HepG2 (cell line): ENCODE measurements around the gene CCDC170. TPM values are rescaled to one million over a fixed set of nuclear protein-coding genes. Genes with fewer than 3 reads are reported as not detected.

Source experiments
- CCDC6 ChIP-seq: sonication (generic); formaldehyde crosslinking; IDR thresholded peaks from 2 replicates; pipeline ENCODE4 v1.8.1; 2022; ENCODE audit warnings: mild to moderate bottlenecking, missing genetic modification reagents, moderate library complexity
- CENPT ChIP-seq: sonication (generic); formaldehyde crosslinking; IDR thresholded peaks from 2 replicates; pipeline ENCODE4 v1.8.0; 2022; ENCODE audit warnings: low read depth, mild to moderate bottlenecking, moderate library complexity, missing genetic modification reagents
- FOXA3 ChIP-seq: IDR thresholded peaks from 2 replicates; pipeline ENCODE4 v1.6.1; 2016; ENCODE audit warnings: missing genetic modification reagents, missing compliant biosample characterization
- KDM1A ChIP-seq: IDR thresholded peaks from 2 replicates; pipeline ENCODE4 v1.6.1; 2016; ENCODE audit warnings: missing compliant biosample characterization
- MXD4 ChIP-seq: IDR thresholded peaks from 2 replicates; pipeline ENCODE4 v1.6.1; 2016; ENCODE audit warnings: mild to moderate bottlenecking, missing biosample characterization, missing genetic modification reagents
- NAIF1 ChIP-seq: sonication (generic); formaldehyde crosslinking; IDR thresholded peaks from 2 replicates; pipeline ENCODE4 v1.5.0; 2020; ENCODE audit warnings: mild to moderate bottlenecking, missing genetic modification reagents, borderline replicate concordance
- THAP11 ChIP-seq: IDR thresholded peaks from 2 replicates; pipeline ENCODE4 v1.6.1; 2016; ENCODE audit warnings: missing biosample characterization, missing genetic modification reagents
- U2AF1 ChIP-seq: fragments of 200-400 bp; formaldehyde crosslinking; optimal IDR thresholded peaks from 2 replicates; pipeline ENCODE3; 2017; ENCODE audit warnings: mild to moderate bottlenecking, low read depth, low read length
- ZFY ChIP-seq: sonication (generic); formaldehyde crosslinking; IDR thresholded peaks from 2 replicates; pipeline ENCODE4 v1.4.0; 2020; ENCODE audit warnings: missing genetic modification reagents
- ZMYM4 ChIP-seq: sonication (generic); formaldehyde crosslinking; IDR thresholded peaks from 2 replicates; pipeline ENCODE4 v1.8.1; 2023; ENCODE audit warnings: mild to moderate bottlenecking, missing genetic modification reagents
- ZNF205 ChIP-seq: IDR thresholded peaks from 2 replicates; pipeline ENCODE4 v1.6.1; 2018; ENCODE audit warnings: missing biosample characterization, missing genetic modification reagents
- ZNF234 ChIP-seq: sonication (generic); formaldehyde crosslinking; conservative IDR thresholded peaks from 2 replicates; pipeline ENCODE4 v1.5.1; 2020; ENCODE audit warnings: mild to moderate bottlenecking, missing genetic modification reagents
- ZNF274 ChIP-seq: sonication (generic); formaldehyde crosslinking; IDR thresholded peaks from 2 replicates; pipeline ENCODE4 v1.5.1; 2020; ENCODE audit warnings: mild to moderate bottlenecking, missing genetic modification reagents
- ZNF496 ChIP-seq: sonication (generic); formaldehyde crosslinking; IDR thresholded peaks from 2 replicates; pipeline ENCODE4 v1.8.1; 2023; ENCODE audit warnings: mild to moderate bottlenecking, moderate library complexity, missing genetic modification reagents; ENCODE audit not compliant: insufficient replicate concordance
- ZNF616 ChIP-seq: sonication (generic); formaldehyde crosslinking; IDR thresholded peaks from 2 replicates; pipeline ENCODE4 v1.5.0; 2020; ENCODE audit warnings: low read depth, mild to moderate bottlenecking, missing genetic modification reagents
- ZNF678 ChIP-seq: sonication (generic); formaldehyde crosslinking; IDR thresholded peaks from 2 replicates; pipeline ENCODE4 v1.4.0; 2020; ENCODE audit warnings: mild to moderate bottlenecking, missing genetic modification reagents
- ZNF839 ChIP-seq: sonication (generic); formaldehyde crosslinking; IDR thresholded peaks from 2 replicates; pipeline ENCODE4 v1.4.0; 2020; ENCODE audit warnings: missing genetic modification reagents, mild to moderate bottlenecking, borderline replicate concordance
- polyA plus RNA-seq, 8 experiments: library from polyadenylated mRNA; depleted of rRNA in 3 of 8; stranded (reverse) in 7 of 8; unstranded in 1 of 8; fragments of >200 nt; fragmentation: Illumina TruSeq in 4 of 8; extraction: Trizol in 4 of 8; gene quantifications; 2 replicates each; pipeline versions ENCODE4 v1.2.1 to v1.2.3, GENCODE V29; 2011 to 2016; ENCODE audit warnings: low read depth in 4 of 8, missing spikeins in 1 of 8, mixed read lengths in 1 of 8; ENCODE audit not compliant: insufficient read depth in 1 of 8
- total RNA-seq, 5 experiments: library from RNA; depleted of rRNA; stranded (reverse); fragments of >200 nt; fragmentation: Illumina TruSeq; extraction: Trizol; gene quantifications; 2 replicates each; pipeline ENCODE4 v1.2.3, GENCODE V29; 2016; ENCODE audit warnings: low read depth in 1 of 5
- TF ChIP-seq, protein P1 (sequence below): sonication (generic); formaldehyde crosslinking; IDR thresholded peaks from 2 replicates; pipeline ENCODE4 v1.4.0; 2020; ENCODE audit warnings: missing genetic modification reagents
- TF ChIP-seq, protein P2 (sequence below): sonication (generic); formaldehyde crosslinking; IDR thresholded peaks from 2 replicates; pipeline ENCODE4 v1.8.1; 2023; ENCODE audit warnings: mild to moderate bottlenecking, moderate library complexity, missing genetic modification reagents
- TF ChIP-seq, protein P3 (sequence below): sonication (generic); formaldehyde crosslinking; IDR thresholded peaks from 2 replicates; pipeline ENCODE4 v1.4.0; 2020; ENCODE audit warnings: missing genetic modification reagents
- TF ChIP-seq, protein P4 (sequence below): IDR thresholded peaks from 2 replicates; pipeline ENCODE4 v1.4.0; 2020; ENCODE audit warnings: mild to moderate bottlenecking, missing genetic modification reagents
- TF ChIP-seq, protein P5 (sequence below): IDR thresholded peaks from 2 replicates; pipeline ENCODE4 v1.6.1; 2016; ENCODE audit warnings: low read depth
- TF ChIP-seq, protein P6 (sequence below): IDR thresholded peaks from 2 replicates; pipeline ENCODE4 v1.6.1; 2012; ENCODE audit warnings: inconsistent platforms

CCDC170 gene
- total and polyA plus RNA-seq, 2 of the 13 experiments (the other 11 are each of a cell fraction or from before 2014, with no cell fraction given): 0.90 to 5.1 TPM

DNA sequence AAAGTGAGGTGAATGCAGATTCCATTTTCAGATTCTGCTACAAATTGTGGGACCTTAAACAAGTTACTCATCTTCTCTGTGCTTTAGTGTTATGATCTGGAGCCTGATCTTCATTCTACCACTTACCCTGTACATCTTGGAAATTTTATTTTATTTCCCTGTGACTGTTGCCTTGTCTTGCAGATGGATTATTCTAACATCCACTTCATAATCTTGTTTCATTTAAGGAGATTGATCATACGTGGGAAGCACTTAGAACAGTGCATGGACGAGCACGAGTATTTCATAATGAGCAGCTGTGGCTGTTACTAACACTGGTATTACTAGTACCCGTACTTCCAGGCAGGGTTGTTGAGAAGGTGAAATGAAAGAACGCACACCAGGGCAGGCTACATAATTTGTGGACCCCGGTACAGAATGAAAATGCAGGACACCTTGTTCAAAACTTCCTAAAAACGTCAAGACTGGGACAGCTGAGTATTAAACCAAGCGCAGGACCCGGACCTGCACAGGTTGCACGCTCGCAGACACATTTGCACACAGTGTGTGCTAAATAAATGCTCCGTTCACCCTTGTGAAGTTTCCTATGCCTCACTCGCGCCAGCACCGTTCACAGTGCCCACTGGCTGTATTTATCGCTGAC lies 535 bp upstream of the CCDC170 start (continued):
- no peak for TF ChIP-seq ZMYM4 (CRISPR knock-in tag)
- no peak for TF ChIP-seq ZNF616
- TF ChIP-seq ZNF274: no peak
- no peak; the same call in 1 of the 2 replicates for TF ChIP-seq NAIF1 (CRISPR knock-in tag)
- TF ChIP-seq, protein P1, sequence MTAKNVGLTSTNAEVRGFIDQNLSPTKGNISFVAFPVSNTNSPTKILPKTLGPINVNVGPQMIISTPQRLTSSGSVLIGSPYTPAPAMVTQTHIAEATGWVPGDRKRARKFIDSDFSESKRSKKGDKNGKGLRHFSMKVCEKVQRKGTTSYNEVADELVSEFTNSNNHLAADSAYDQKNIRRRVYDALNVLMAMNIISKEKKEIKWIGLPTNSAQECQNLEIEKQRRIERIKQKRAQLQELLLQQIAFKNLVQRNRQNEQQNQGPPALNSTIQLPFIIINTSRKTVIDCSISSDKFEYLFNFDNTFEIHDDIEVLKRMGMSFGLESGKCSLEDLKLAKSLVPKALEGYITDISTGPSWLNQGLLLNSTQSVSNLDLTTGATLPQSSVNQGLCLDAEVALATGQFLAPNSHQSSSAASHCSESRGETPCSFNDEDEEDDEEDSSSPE (CRISPR knock-in tag): no peak
- TF ChIP-seq, protein P2, sequence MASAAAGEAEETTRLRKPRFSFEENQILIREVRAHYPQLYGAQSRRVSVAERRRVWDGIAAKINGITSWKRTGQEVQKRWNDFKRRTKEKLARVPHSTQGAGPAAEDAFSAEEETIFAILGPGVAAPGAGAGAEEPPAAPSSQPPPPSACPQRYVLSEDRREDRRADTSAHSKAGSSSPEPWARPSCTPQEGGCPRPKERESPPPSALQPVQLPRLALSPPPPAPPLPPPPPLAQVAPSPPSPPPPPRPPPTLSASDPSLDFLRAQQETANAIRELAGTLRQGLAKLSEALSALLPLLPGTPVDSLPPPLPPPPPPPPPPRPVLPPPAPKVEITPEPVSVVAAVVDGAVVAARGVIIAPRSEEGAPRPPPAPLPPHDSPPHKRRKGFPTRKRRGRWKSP (CRISPR knock-in tag): no peak
- TF ChIP-seq, protein P3, sequence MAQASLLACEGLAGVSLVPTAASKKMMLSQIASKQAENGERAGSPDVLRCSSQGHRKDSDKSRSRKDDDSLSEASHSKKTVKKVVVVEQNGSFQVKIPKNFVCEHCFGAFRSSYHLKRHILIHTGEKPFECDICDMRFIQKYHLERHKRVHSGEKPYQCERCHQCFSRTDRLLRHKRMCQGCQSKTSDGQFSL (CRISPR knock-in tag): peak; percentile 43; the same call in 1 of the 2 replicates
- no peak for TF ChIP-seq U2AF1
- no peak for TF ChIP-seq ZNF205
- TF ChIP-seq, protein P4, sequence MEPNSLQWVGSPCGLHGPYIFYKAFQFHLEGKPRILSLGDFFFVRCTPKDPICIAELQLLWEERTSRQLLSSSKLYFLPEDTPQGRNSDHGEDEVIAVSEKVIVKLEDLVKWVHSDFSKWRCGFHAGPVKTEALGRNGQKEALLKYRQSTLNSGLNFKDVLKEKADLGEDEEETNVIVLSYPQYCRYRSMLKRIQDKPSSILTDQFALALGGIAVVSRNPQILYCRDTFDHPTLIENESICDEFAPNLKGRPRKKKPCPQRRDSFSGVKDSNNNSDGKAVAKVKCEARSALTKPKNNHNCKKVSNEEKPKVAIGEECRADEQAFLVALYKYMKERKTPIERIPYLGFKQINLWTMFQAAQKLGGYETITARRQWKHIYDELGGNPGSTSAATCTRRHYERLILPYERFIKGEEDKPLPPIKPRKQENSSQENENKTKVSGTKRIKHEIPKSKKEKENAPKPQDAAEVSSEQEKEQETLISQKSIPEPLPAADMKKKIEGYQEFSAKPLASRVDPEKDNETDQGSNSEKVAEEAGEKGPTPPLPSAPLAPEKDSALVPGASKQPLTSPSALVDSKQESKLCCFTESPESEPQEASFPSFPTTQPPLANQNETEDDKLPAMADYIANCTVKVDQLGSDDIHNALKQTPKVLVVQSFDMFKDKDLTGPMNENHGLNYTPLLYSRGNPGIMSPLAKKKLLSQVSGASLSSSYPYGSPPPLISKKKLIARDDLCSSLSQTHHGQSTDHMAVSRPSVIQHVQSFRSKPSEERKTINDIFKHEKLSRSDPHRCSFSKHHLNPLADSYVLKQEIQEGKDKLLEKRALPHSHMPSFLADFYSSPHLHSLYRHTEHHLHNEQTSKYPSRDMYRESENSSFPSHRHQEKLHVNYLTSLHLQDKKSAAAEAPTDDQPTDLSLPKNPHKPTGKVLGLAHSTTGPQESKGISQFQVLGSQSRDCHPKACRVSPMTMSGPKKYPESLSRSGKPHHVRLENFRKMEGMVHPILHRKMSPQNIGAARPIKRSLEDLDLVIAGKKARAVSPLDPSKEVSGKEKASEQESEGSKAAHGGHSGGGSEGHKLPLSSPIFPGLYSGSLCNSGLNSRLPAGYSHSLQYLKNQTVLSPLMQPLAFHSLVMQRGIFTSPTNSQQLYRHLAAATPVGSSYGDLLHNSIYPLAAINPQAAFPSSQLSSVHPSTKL (CRISPR knock-in tag): no peak
- TF ChIP-seq ZFY: no peak
- TF ChIP-seq FOXA3 (CRISPR knock-in tag): no peak
- TF ChIP-seq ZNF678 (CRISPR knock-in tag): no peak
- TF ChIP-seq, protein P5, sequence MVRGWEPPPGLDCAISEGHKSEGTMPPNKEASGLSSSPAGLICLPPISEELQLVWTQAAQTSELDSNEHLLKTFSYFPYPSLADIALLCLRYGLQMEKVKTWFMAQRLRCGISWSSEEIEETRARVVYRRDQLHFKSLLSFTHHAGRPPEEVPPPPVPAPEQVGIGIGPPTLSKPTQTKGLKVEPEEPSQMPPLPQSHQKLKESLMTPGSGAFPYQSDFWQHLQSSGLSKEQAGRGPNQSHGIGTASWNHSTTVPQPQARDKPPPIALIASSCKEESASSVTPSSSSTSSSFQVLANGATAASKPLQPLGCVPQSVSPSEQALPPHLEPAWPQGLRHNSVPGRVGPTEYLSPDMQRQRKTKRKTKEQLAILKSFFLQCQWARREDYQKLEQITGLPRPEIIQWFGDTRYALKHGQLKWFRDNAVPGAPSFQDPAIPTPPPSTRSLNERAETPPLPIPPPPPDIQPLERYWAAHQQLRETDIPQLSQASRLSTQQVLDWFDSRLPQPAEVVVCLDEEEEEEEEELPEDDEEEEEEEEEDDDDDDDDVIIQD (CRISPR knock-in tag): peak; percentile 48; the same call in 1 of the 2 replicates
- TF ChIP-seq ZNF839 (CRISPR knock-in tag): no peak
- no peak for TF ChIP-seq THAP11
- TF ChIP-seq MXD4 (CRISPR knock-in tag): no peak
- no peak for TF ChIP-seq KDM1A
- TF ChIP-seq, protein P6, sequence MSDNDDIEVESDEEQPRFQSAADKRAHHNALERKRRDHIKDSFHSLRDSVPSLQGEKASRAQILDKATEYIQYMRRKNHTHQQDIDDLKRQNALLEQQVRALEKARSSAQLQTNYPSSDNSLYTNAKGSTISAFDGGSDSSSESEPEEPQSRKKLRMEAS: no peak
- TF ChIP-seq ZNF496 (CRISPR knock-in tag): no peak
- TF ChIP-seq CENPT: no peak
- no peak for TF ChIP-seq CCDC6
- no peak for TF ChIP-seq ZNF234 (CRISPR knock-in tag)
